Measurements from ENCODE around the gene PCNX2.

The PCNX2 gene

DNA sequence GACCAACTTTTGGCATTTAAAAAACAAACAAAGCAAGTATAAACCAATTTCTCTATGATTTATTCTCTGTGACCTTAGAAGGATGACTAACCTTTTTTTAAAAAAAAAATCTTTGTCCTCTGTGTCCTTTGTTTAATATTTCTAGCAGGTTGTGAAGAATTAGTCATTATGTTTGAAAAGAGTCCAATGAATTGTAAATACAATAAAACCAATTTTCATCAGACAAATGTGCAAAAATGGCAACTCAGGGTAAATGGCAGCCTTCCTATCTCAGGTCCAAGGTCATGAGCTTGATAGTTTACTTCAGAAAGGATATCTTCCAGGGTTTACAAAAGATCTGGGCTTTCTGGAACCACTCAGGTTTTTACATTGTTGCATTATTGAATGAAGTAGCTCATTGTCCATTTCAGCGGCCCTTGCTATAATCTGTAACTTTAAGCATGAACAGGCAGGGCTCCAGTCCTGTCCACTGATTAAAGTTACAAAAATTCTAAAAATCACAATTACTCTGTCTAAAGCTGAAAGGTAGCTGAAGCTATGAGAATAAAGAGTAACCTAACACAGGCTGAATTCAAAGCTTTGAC is 20.3 kb upstream of the PCNX2 start:
- DNase-seq (ENCODE audit: low read depth in 1 of 2, low spot score in 1 of 2), result no peak

- DNase-seq (ENCODE audit: low read depth in 1 of 2, low spot score in 1 of 2), result no peak
Measured at GRCh38 chr1:233313434-233314155, 18.1 kb upstream of the PCNX2 start.

DNA sequence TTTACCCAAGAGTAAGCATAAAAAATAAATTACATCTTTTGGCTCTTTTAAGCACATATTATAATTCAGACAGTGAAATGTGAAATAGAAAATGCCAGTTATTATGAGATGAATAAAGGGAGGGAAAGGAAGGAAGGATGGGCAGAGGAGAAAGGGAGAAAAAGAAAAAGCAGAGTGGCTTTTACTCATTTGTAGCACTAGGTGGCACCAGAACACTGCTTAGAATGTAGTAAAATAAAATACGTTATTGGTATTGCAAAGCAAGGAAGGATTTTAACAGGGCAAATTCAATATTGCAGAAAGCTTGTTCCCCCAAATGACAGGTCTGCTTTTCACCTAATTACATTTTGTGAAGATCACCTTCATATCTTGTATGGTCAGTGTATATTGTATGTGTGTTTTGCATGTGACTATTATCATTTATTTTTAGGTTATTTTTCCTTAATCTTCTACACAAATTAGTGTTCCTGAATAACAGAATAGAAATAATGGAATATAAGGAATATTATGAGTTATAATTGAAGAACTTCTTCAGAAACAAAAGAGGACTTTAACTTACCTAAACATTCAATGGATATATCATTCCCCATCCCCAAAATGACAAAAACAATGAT is 9.1 kb upstream of the PCNX2 start:
- DNase-seq (ENCODE audit: low read depth in 1 of 2, low spot score in 1 of 2), result no peak

GRCh38 chr1:233300326-233300725 is 4.8 kb upstream of the PCNX2 start:
- no peak for DNase-seq (ENCODE audit: low read depth in 1 of 2, low spot score in 1 of 2)

- no peak for DNase-seq (ENCODE audit: low read depth in 1 of 2, low spot score in 1 of 2)
Measured at GRCh38 chr1:233299450-233299849, 3.9 kb upstream of the PCNX2 start.

DNA sequence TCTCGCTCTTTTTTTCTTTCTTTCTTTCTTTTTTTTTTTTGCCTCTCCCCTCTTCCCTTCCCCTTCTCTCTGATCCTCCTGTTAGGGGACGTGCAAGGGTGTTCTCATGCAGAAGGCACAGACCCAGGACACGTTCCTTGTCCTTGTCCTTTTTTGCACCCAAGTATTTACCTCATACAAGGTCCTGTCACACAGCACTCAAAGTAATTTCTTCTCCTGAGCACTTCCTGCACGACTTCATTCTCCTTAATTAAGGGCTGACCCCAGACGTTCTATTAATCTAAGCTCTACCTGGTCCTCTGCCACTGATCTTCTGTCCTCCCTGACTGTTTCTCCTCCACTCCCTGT is 424 bp upstream of the PCNX2 start:
- no peak for DNase-seq (ENCODE audit: low read depth in 1 of 2, low spot score in 1 of 2)

- peak in 1 of 2 donors; percentile 27 for DNase-seq (ENCODE audit: low read depth in 1 of 2, low spot score in 1 of 2)
Measured at GRCh38 chr1:233294913-233295236, 650 bp downstream of the PCNX2 start.

GRCh38 chr1:233293556-233294446 is 1.7 kb downstream of the PCNX2 start:
- DNase-seq (ENCODE audit: low read depth in 1 of 2, low spot score in 1 of 2), result no peak

DNA sequence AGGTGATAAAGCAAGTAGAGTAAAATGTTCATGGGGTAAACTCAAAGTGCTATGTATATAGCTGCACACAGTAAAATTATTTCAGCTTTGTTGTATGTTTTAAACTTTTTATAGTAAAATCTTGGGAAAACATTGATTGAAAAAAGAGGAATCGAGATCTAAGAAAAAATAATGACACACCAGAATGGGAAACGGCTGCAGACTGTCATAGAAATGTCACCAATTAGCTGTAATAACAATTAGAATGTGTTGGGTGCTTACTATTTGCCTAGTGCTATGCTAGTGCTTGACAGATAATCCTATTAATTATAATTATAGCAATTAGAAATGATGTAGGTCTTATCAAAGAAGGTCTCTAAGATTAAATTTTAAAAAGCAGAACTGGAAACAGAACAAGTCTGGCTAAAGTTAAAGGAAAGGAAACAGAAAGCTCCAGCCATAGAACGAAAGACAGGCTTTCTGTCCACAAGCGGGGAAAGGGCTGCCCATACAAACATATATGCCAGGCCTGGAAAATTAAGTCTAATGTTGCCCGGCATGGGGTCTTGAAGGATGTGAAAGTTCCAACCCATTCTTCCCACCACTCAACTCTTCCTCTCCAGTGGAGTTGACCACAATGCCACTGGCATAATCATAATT is 5.0 kb downstream of the PCNX2 start:
- no peak for DNase-seq (ENCODE audit: low read depth in 1 of 2, low spot score in 1 of 2)

GRCh38 chr1:233289676-233290075 is 5.8 kb downstream of the PCNX2 start:
- no peak for DNase-seq (ENCODE audit: low read depth in 1 of 2, low spot score in 1 of 2)

DNA sequence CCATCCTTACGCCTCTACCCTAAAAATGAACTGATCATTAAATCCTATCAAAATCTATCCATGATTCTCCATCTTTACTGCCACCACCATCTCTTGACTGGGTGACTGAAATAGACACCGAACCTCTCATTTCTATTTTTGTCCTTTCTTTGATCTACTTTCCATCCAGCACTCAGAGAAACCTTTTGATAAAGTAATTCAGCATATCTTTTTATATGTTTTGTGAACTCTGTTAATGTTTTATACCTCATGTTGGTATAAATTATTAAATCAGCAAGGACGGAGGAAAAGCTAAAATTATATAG is 13.0 kb downstream of the PCNX2 start:
- DNase-seq (ENCODE audit: low read depth in 1 of 2, low spot score in 1 of 2), result no peak

GRCh38 chr1:233281711-233282581 is 13.6 kb downstream of the PCNX2 start:
- peak in 1 of 2 donors; percentile 16 for DNase-seq (ENCODE audit: low read depth in 1 of 2, low spot score in 1 of 2)

DNA sequence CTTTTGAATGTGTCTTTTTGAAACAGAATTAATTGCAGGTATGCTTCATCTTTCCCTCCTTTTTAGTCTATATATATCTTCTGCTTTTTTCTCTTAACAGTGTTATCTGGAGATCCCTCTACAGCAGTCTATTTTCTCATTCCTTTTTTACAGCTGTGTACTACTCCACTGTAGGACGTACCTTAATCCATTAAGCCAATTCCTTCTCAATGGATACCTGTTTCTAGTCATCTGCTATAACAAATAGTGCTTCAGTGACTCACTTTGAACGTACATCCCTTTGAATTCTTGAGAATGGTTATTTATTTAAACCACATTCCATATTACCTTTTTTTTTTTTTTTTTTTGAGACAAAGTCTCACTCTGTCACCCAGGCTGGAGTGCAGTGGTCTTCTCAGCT is 15.6 kb downstream of the PCNX2 start:
- DNase-seq (ENCODE audit: low read depth in 1 of 2, low spot score in 1 of 2), result no peak

GRCh38 chr1:233278631-233279030 is 16.9 kb downstream of the PCNX2 start:
- DNase-seq (ENCODE audit: low read depth in 1 of 2, low spot score in 1 of 2), result no peak

GRCh38 chr1:233277637-233278606 is 17.6 kb downstream of the PCNX2 start:
- no peak for DNase-seq (ENCODE audit: low read depth in 1 of 2, low spot score in 1 of 2)

- DNase-seq (ENCODE audit: low read depth in 1 of 2, low spot score in 1 of 2), result no peak
Measured at GRCh38 chr1:233269656-233270055, 25.9 kb downstream of the PCNX2 start.

- DNase-seq (ENCODE audit: low read depth in 1 of 2, low spot score in 1 of 2), result no peak
Measured at GRCh38 chr1:233268389-233269022, 27.0 kb downstream of the PCNX2 start.

- DNase-seq (ENCODE audit: low read depth in 1 of 2, low spot score in 1 of 2), result no peak
Measured at GRCh38 chr1:233261695-233262094, 33.8 kb downstream of the PCNX2 start.

DNA sequence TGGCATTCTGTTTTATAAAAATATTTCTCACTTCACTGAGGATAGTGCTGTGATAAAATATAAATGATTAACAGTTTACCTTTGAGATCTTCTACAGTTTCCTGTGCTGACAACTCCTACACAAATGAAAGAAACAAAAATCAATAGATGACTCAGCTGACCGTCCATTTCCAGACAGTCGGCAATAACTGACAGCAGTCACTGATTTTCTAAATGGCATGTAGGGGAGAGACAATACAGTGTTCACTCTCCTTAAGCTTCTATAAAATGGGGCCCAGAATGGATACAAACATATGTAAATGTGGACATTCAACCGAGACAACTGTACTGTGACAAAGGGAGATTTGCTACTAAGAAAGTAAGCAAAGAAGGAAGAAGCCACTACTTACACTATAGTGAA is 34.3 kb downstream of the PCNX2 start:
- no peak for DNase-seq (ENCODE audit: low read depth in 1 of 2, low spot score in 1 of 2)
